Activated CD8-positive, alpha-beta memory T cell treated with anti-CD3 and anti-CD28 coated beads, Interleukin-2, amount 10 ng/mL, durations not matched to agents 7 days and 5 days (primary cell): Measurements from ENCODE around the gene PDK3. TPM values are rescaled to one million over a fixed set of nuclear protein-coding genes. Genes with fewer than 3 reads are reported as not detected.

Experiments used
- ATAC-seq: fragments of 150-1000 bp; cut with Tn5 transposase; one replicate; pipeline ENCODE4 v1.10.0; 2021; ENCODE audit warnings: moderate library complexity
- CTCF ChIA-PET: fragments of 350-600 bp; sonication (Branson Sonifier 250); formaldehyde crosslinking; loops from one replicate; lab custom pipeline; 2021; ENCODE audit warnings: antibody characterized with exemption; lab: Charles Lee
- DNase-seq: peaks from one replicate; pipeline ENCODE4 v3.0.0-alpha.2; 2020
- H3K27ac Mint-ChIP-seq: one replicate; pipeline ENCODE4 v1.8.0; 2021; ENCODE audit warnings: mild to moderate bottlenecking, mixed read lengths
- H3K27me3 Mint-ChIP-seq: one replicate; pipeline ENCODE4 v1.8.0; 2021; ENCODE audit warnings: mixed read lengths
- H3K36me3 Mint-ChIP-seq: one replicate; pipeline ENCODE4 v1.8.0; 2021; ENCODE audit warnings: mild to moderate bottlenecking, mixed read lengths
- H3K4me1 Mint-ChIP-seq: one replicate; pipeline ENCODE4 v1.8.0; 2021; ENCODE audit warnings: mixed read lengths
- H3K4me3 Mint-ChIP-seq: one replicate; pipeline ENCODE4 v1.8.0; 2021; ENCODE audit warnings: mild to moderate bottlenecking, moderate library complexity, mixed read lengths
- H3K9me3 Mint-ChIP-seq: one replicate; pipeline ENCODE4 v1.8.0; 2022; ENCODE audit warnings: low read depth, mixed read lengths
- total RNA-seq, 2 experiments: library from RNA; stranded (reverse); gene quantifications; one replicate each; pipeline ENCODE4 v1.2.3, GENCODE V29; 2021

The PDK3 gene
- total RNA-seq, 2 experiments from 2014 or later, result 21.2 to 22.6 TPM

GRCh38 chrX:24491741-24492140, 26.7 kb downstream of the PDK3 start:
- Mint-ChIP-seq H3K4me3 (no peak overlapping the region), H3K4me1 (peaks cover 22% of the 10 kb centered on the region), H3K27ac (no peak overlapping the region), H3K27me3 (no peaks in the 10 kb centered on the region), H3K9me3 (no peaks in the 10 kb centered on the region), H3K36me3 (peaks cover 10% of the 10 kb centered on the region)
- DNase-seq, result no peak
- CTCF ChIA-PET, result no interaction called here
- ATAC-seq, result no peak

GRCh38 chrX:24493740-24494581, 28.9 kb downstream of the PDK3 start:
- H3K4me1 Mint-ChIP-seq, result peaks cover 29% of the 10 kb centered on the region
- no peaks in the 10 kb centered on the region for H3K9me3 Mint-ChIP-seq
- ATAC-seq, result no peak

DNA sequence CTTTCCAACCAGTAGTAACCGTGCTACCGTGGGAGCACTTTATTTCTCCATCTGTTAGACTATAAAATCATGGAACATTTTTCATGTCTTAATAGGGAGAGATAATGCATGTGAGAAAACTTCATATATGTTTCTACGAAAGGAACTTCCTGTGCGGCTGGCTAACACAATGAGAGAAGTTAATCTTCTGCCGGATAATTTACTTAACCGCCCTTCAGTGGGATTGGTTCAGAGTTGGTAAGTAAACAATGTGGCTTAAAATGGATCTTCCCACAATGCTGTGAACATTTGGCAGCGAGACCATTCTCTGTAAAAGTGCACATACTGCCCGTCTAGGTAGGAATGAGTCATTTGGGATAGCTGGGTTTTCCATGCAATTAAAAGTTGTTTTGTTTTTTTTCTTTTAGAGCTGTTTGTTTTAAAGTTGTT, 29.6 kb downstream of the PDK3 start:
- Mint-ChIP-seq H3K27ac (no peak overlapping the region), H3K27me3 (no peaks in the 10 kb centered on the region), H3K4me3 (no peak overlapping the region), H3K36me3 (peaks cover 6% of the 10 kb centered on the region), H3K4me1 (peaks cover 29% of the 10 kb centered on the region), H3K9me3 (no peaks in the 10 kb centered on the region)
- ATAC-seq (no peak), DNase-seq (no peak)
- CTCF ChIA-PET, result no interaction called here

More at GRCh38 chrX:24493740-24494581, 28.9 kb downstream of the PDK3 start:
- CTCF ChIA-PET, result interaction anchor here (1.1 kb wide), 2 partner anchors 29 to 122 kb away, joined by 4 to 5 read pairs; partner anchors contain the start of gene PDK3
- no peak overlapping the region for H3K27ac Mint-ChIP-seq
- H3K4me3 Mint-ChIP-seq, result no peak overlapping the region
- DNase-seq, result no peak
- peaks cover 6% of the 10 kb centered on the region for H3K36me3 Mint-ChIP-seq
- no peaks in the 10 kb centered on the region for H3K27me3 Mint-ChIP-seq

- Mint-ChIP-seq H3K36me3 (peaks cover 7% of the 10 kb centered on the region), H3K4me1 (peaks cover 29% of the 10 kb centered on the region), H3K9me3 (no peaks in the 10 kb centered on the region), H3K27ac (no peak overlapping the region), H3K27me3 (no peaks in the 10 kb centered on the region), H3K4me3 (no peak overlapping the region)
- CTCF ChIA-PET, result interaction anchor here (0.6 kb wide), 1 partner anchor 11 kb away, joined by 3 read pairs; no protein-coding TSS in a partner anchor
- no peak for ATAC-seq
- DNase-seq, result no peak
Observed at GRCh38 chrX:24495700-24496099, 30.6 kb downstream of the PDK3 start.

- CTCF ChIA-PET, result interaction anchor here (0.9 to 4.1 kb wide), 10 partner anchors 18 to 238 kb away, joined by 3 to 63 read pairs (median 4); partner anchors contain the start of gene PDK3
- peak overlapping the region; percentile 62 for H3K27ac Mint-ChIP-seq
- peaks cover 11% of the 10 kb centered on the region for H3K36me3 Mint-ChIP-seq
- no peak for ATAC-seq
- no peaks in the 10 kb centered on the region for H3K9me3 Mint-ChIP-seq
- DNase-seq, result no peak
- no peaks in the 10 kb centered on the region for H3K27me3 Mint-ChIP-seq
- H3K4me3 Mint-ChIP-seq, result no peak overlapping the region
- peaks cover 22% of the 10 kb centered on the region for H3K4me1 Mint-ChIP-seq
Observed at GRCh38 chrX:24498181-24498580, 33.1 kb downstream of the PDK3 start.

GRCh38 chrX:24498975-24499374, 33.9 kb downstream of the PDK3 start:
- Mint-ChIP-seq H3K27ac (peak overlapping the region; percentile 62), H3K4me1 (peaks cover 14% of the 10 kb centered on the region), H3K9me3 (no peaks in the 10 kb centered on the region), H3K4me3 (no peak overlapping the region), H3K27me3 (no peaks in the 10 kb centered on the region), H3K36me3 (peaks cover 11% of the 10 kb centered on the region)
- DNase-seq (no peak), ATAC-seq (peak; percentile 86)
- CTCF ChIA-PET, result interaction anchor here (0.9 to 4.1 kb wide), 12 partner anchors 11 to 205 kb away, joined by 3 to 63 read pairs (median 4); partner anchors contain the start of gene PDK3

- peak; percentile 52 for DNase-seq
- peaks cover 45% of the 10 kb centered on the region for H3K36me3 Mint-ChIP-seq
- peak; percentile 68 for ATAC-seq
- CTCF ChIA-PET, result interaction anchor here (1.0 to 1.3 kb wide), 2 partner anchors 110 to 111 kb away, joined by 3 to 4 read pairs; no protein-coding TSS in a partner anchor
- peak overlapping the region; percentile 61 for H3K27ac Mint-ChIP-seq
- H3K4me1 Mint-ChIP-seq, result peaks cover 23% of the 10 kb centered on the region
- H3K27me3 Mint-ChIP-seq, result no peaks in the 10 kb centered on the region
- no peak overlapping the region for H3K4me3 Mint-ChIP-seq
- H3K9me3 Mint-ChIP-seq, result no peaks in the 10 kb centered on the region
Observed at GRCh38 chrX:24506082-24506481, 41.0 kb downstream of the PDK3 start.

- ATAC-seq, result no peak
- H3K4me3 Mint-ChIP-seq, result no peak overlapping the region
- CTCF ChIA-PET, result no interaction called here
- H3K9me3 Mint-ChIP-seq, result no peaks in the 10 kb centered on the region
- DNase-seq, result no peak
- peaks cover 50% of the 10 kb centered on the region for H3K36me3 Mint-ChIP-seq
- H3K27ac Mint-ChIP-seq, result no peak overlapping the region
- H3K27me3 Mint-ChIP-seq, result no peaks in the 10 kb centered on the region
- H3K4me1 Mint-ChIP-seq, result peaks cover 30% of the 10 kb centered on the region
Observed at GRCh38 chrX:24508375-24508774, 43.3 kb downstream of the PDK3 start.

- Mint-ChIP-seq H3K36me3 (peaks cover 30% of the 10 kb centered on the region), H3K27me3 (no peaks in the 10 kb centered on the region), H3K9me3 (no peaks in the 10 kb centered on the region), H3K4me3 (no peak overlapping the region), H3K27ac (peak overlapping the region; percentile 78), H3K4me1 (peaks cover 14% of the 10 kb centered on the region)
- CTCF ChIA-PET, result no interaction called here
- DNase-seq (peak; percentile 67), ATAC-seq (peak; percentile 90)
Observed at GRCh38 chrX:24513416-24513815, 48.3 kb downstream of the PDK3 start.

GRCh38 chrX:24515447-24515846, 50.4 kb downstream of the PDK3 start:
- Mint-ChIP-seq H3K9me3 (no peaks in the 10 kb centered on the region), H3K27me3 (no peaks in the 10 kb centered on the region), H3K4me1 (peaks cover 14% of the 10 kb centered on the region), H3K36me3 (peaks cover 19% of the 10 kb centered on the region), H3K4me3 (no peak overlapping the region), H3K27ac (no peak overlapping the region)
- ATAC-seq (no peak), DNase-seq (no peak)
- CTCF ChIA-PET, result no interaction called here

GRCh38 chrX:24520472-24520871, 55.4 kb downstream of the PDK3 start:
- H3K4me3 Mint-ChIP-seq, result no peak overlapping the region
- no peak for DNase-seq
- no peaks in the 10 kb centered on the region for H3K27me3 Mint-ChIP-seq
- peaks cover 5% of the 10 kb centered on the region for H3K36me3 Mint-ChIP-seq
- no peak for ATAC-seq
- H3K27ac Mint-ChIP-seq, result no peak overlapping the region
- H3K9me3 Mint-ChIP-seq, result no peaks in the 10 kb centered on the region
- H3K4me1 Mint-ChIP-seq, result no peaks in the 10 kb centered on the region
- CTCF ChIA-PET, result interaction anchor here (1.4 kb wide), 1 partner anchor 125 kb away, joined by 3 read pairs; no protein-coding TSS in a partner anchor

DNA sequence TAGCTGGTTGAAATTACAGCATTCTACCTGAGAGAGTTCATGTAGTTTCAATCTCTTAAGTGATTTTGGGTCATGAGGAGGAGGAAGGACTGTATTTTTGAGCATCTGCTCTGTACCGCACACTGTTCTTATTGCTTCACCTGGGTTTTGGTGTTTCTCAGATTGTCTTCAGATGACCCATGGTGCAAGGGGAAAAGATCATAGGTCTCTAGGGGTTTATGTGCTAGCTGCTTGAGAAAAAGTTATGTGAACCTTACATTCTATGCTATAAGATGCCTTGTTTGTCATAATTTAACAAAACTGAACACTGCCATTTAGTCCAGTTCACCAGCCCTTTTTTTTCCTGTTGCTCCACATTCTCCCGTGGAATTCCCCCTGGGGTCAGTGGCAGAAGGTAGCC, 60.4 kb downstream of the PDK3 start:
- no peaks in the 10 kb centered on the region for H3K27me3 Mint-ChIP-seq
- H3K36me3 Mint-ChIP-seq, result peaks cover 9% of the 10 kb centered on the region
- CTCF ChIA-PET, result no interaction called here
- no peak overlapping the region for H3K4me3 Mint-ChIP-seq
- peaks cover 4% of the 10 kb centered on the region for H3K4me1 Mint-ChIP-seq
- H3K9me3 Mint-ChIP-seq, result no peaks in the 10 kb centered on the region
- ATAC-seq, result no peak
- DNase-seq, result no peak
- no peak overlapping the region for H3K27ac Mint-ChIP-seq

DNA sequence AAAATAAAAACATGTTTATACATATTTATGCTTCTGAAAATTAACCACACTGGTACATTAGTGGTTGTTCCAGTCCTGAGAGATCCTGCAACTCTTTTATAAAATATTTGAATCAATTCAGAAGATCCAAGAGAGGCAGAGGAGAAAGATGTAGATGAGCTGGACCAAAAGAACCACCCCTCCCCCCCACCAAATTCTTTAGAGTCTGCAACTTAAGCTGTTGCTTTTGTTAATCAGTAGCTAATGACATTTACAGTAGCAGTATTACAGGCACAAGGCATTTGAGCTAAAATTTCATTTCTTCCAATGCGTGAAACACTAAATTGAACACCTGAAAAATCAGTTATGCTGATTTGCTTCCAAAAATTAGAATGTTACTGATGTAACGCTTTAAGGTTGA, 61.5 kb downstream of the PDK3 start:
- peaks cover 4% of the 10 kb centered on the region for H3K4me1 Mint-ChIP-seq
- no peak for DNase-seq
- ATAC-seq, result no peak
- H3K36me3 Mint-ChIP-seq, result peaks cover 13% of the 10 kb centered on the region
- no peak overlapping the region for H3K4me3 Mint-ChIP-seq
- CTCF ChIA-PET, result no interaction called here
- H3K27ac Mint-ChIP-seq, result no peak overlapping the region
- no peaks in the 10 kb centered on the region for H3K9me3 Mint-ChIP-seq
- H3K27me3 Mint-ChIP-seq, result no peaks in the 10 kb centered on the region

DNA sequence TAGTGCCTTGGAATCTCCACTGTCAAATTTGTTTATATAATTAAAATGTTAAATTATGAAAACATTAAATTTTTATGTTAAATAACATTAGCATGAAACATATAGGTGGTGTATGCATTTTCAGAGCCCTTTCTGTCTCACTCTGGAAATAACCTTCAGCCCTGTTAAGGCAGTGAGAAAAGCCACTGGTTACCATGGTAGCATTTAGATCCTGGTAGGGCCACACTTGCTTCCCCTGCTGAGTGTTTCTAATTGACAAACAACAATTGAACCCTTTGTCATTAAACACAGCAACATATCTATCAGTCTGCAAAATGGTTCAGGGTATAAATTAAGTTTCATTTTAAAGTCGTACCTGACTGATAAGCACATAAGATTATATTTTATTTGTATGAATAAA, 63.5 kb downstream of the PDK3 start:
- DNase-seq (no peak), ATAC-seq (no peak)
- Mint-ChIP-seq H3K4me3 (no peak overlapping the region), H3K9me3 (no peaks in the 10 kb centered on the region), H3K27ac (no peak overlapping the region), H3K36me3 (peaks cover 14% of the 10 kb centered on the region), H3K4me1 (peaks cover 4% of the 10 kb centered on the region), H3K27me3 (no peaks in the 10 kb centered on the region)
- CTCF ChIA-PET, result no interaction called here
